K562 (cell line): ENCODE results near the gene KEL. TPM values are rescaled to one million over a fixed set of nuclear protein-coding genes. Genes with fewer than 3 reads are reported as not detected.

ENCODE experiments used
- C11orf30 ChIP-seq: fragments of 450-650 bp; IDR thresholded peaks from 2 replicates; pipeline ENCODE4 v1.6.1; 2016; ENCODE audit warnings: low read depth, mild to moderate bottlenecking
- CGGBP1 ChIP-seq: fragments of 250-450 bp; sonication (Bioruptor Pico); IDR thresholded peaks from 2 replicates; pipeline ENCODE4 v1.9.0; 2021; ENCODE audit warnings: mild to moderate bottlenecking
- GMEB1 ChIP-seq: fragments of 250-450 bp; sonication (Bioruptor Pico); IDR thresholded peaks from 2 replicates; pipeline ENCODE4 v1.4.0; 2020; ENCODE audit warnings: mild to moderate bottlenecking
- HNRNPLL ChIP-seq: fragments of 200-400 bp; formaldehyde crosslinking; IDR thresholded peaks from 2 replicates; pipeline ENCODE4 v1.6.1; 2017; ENCODE audit warnings: low read length, low read depth, mild to moderate bottlenecking; ENCODE audit not compliant: poor library complexity, severe bottlenecking
- REST ChIP-seq, 2 experiments: fragments of 450-650 bp; formaldehyde crosslinking in 1 of 2; IDR thresholded peaks; 2 replicates each; pipeline versions ENCODE4 v1.4.0 to v1.6.1; 2014 to 2020; ENCODE audit warnings: mild to moderate bottlenecking in 2 of 2, borderline replicate concordance in 1 of 2, low read depth in 1 of 2
- SRSF9 ChIP-seq: fragments of 200-400 bp; formaldehyde crosslinking; IDR thresholded peaks from 2 replicates; pipeline ENCODE4 v1.6.1; 2017; ENCODE audit warnings: low read depth, low read length, borderline replicate concordance
- ZC3H4 ChIP-seq: sonication (generic); formaldehyde crosslinking; IDR thresholded peaks from 2 replicates; pipeline ENCODE4 v1.9.0; 2021; ENCODE audit warnings: missing genetic modification reagents, borderline replicate concordance
- ZNF395 ChIP-seq: fragments of 200-800 bp; sonication (Bioruptor generic); IDR thresholded peaks from 2 replicates; pipeline ENCODE4 v1.6.1; 2017; ENCODE audit warnings: missing genetic modification characterization, missing compliant biosample characterization
- polyA plus RNA-seq, 8 experiments: library from polyadenylated mRNA; depleted of rRNA in 4 of 8; stranded (reverse) in 5 of 8; unstranded in 3 of 8; fragments of >200 nt; fragmentation: Nextera tagmentation in 2 of 8; fragmentation: Illumina TruSeq in 1 of 8; extraction: Ambion mirVana in 2 of 8; extraction: Trizol in 1 of 8; gene quantifications; 2 replicates each; pipeline versions ENCODE4 v1.2.1 to v1.2.3, GENCODE V29; 2011 to 2014; ENCODE audit warnings: inconsistent platforms in 1 of 8, missing spikeins in 1 of 8
- total RNA-seq, 7 experiments: library from RNA; depleted of rRNA in 6 of 7; stranded (reverse); fragments of >200 nt in 6 of 7; fragmentation: Illumina TruSeq in 2 of 7; extraction: Trizol in 2 of 7; gene quantifications; 2 replicates each; pipeline versions ENCODE4 v1.2.1 to v1.2.3, GENCODE V29; 2011 to 2021; ENCODE audit warnings: low replicate concordance in 1 of 7

Gene KEL
- total and polyA plus RNA-seq, 9 of the 15 experiments (the other 6 are each of a cell fraction or from before 2014, with no cell fraction given): 9.0 to 47.4 (median 22.2) TPM

GRCh38 chr7:142963993-142964392, 1.8 kb upstream of the KEL start (continued):
- no peak for TF ChIP-seq HNRNPLL
- no peak for TF ChIP-seq REST (IDR thresholded peaks at IDR 0.05; ENCODE audit: borderline replicate concordance)
- no peak for TF ChIP-seq REST (CRISPR knock-in tag; IDR thresholded peaks at IDR 0.05; ENCODE audit: low read depth)
- no peak for TF ChIP-seq GMEB1 (CRISPR knock-in tag)
- TF ChIP-seq CGGBP1 (CRISPR knock-in tag): no peak
- peak; percentile 94 for TF ChIP-seq C11orf30
- TF ChIP-seq ZNF395 (CRISPR knock-in tag): 0 out of 2 replicates have a peak, but pooled peaks have one; percentile 30
- TF ChIP-seq SRSF9: no peak
- TF ChIP-seq ZC3H4: no peak
